CD14-positive monocyte (primary cell): Measurements from ENCODE around the gene TEC. TPM values are rescaled to one million over a fixed set of nuclear protein-coding genes. Genes with fewer than 3 reads are reported as not detected.

ENCODE experiments used
- DNase-seq, 3 donors: peaks; one replicate each; pipeline ENCODE4 v3.0.0-alpha.2; 2011 to 2022
- H2AFZ ChIP-seq: 2 replicates; pipeline ENCODE4 v1.6.0; 2012; ENCODE audit warnings: mild to moderate bottlenecking, low read depth, low read length, inconsistent platforms; ENCODE audit not compliant: insufficient read depth, poor library complexity, severe bottlenecking
- H3K27ac ChIP-seq, 2 donors: 1 replicate in 1 of 2; 2 replicates in 1 of 2; pipeline ENCODE4 v1.5.1; 2012 to 2013; ENCODE audit warnings: low read length in 2 of 2, control low read depth in 1 of 2, inconsistent platforms in 1 of 2, low read depth in 1 of 2, mild to moderate bottlenecking in 1 of 2
- H3K27me3 ChIP-seq, 2 donors: one replicate each; pipeline versions ENCODE4 v1.6.0 to v1.6.1; 2011 to 2013; ENCODE audit warnings: low read length in 2 of 2; ENCODE audit not compliant: control insufficient read depth in 2 of 2, insufficient read depth in 2 of 2
- H3K36me3 ChIP-seq, 2 donors: replicated peaks in 1 of 2; 1 replicate in 1 of 2; 2 replicates in 1 of 2; pipeline versions ENCODE4 v1.5.1 to v1.6.1; 2012 to 2013; ENCODE audit warnings: low read length in 2 of 2, control low read depth in 1 of 2, inconsistent platforms in 1 of 2, mild to moderate bottlenecking in 1 of 2; ENCODE audit not compliant: insufficient read depth in 2 of 2, control insufficient read depth in 1 of 2
- H3K4me1 ChIP-seq, 2 donors: 1 replicate in 1 of 2; 2 replicates in 1 of 2; pipeline versions ENCODE4 v1.5.1 to v1.6.1; 2012 to 2013; ENCODE audit warnings: low read length in 2 of 2, control low read depth in 1 of 2, inconsistent platforms in 1 of 2, mild to moderate bottlenecking in 1 of 2, moderate library complexity in 1 of 2; ENCODE audit not compliant: insufficient read depth in 2 of 2, control insufficient read depth in 1 of 2
- H3K4me2 ChIP-seq: replicated peaks from 2 replicates; pipeline ENCODE3; 2012; ENCODE audit warnings: low read length, moderate library complexity, mild to moderate bottlenecking; ENCODE audit not compliant: poor library complexity, severe bottlenecking; ENCODE audit errors: extremely low read depth
- H3K4me3 ChIP-seq, 3 experiments: fragments of 200-600 bp in 1 of 3; sonication (generic) in 1 of 3; replicated peaks in 1 of 3; 1 replicate in 2 of 3; 2 replicates in 1 of 3; pipeline ENCODE4 v1.5.1; 2011 to 2013; ENCODE audit warnings: low read length in 3 of 3, mild to moderate bottlenecking in 3 of 3, control low read depth in 2 of 3, low read depth in 2 of 3, inconsistent platforms in 1 of 3, moderate library complexity in 1 of 3
- H3K79me2 ChIP-seq: 2 replicates; pipeline ENCODE4 v1.6.0; 2012; ENCODE audit warnings: mild to moderate bottlenecking, control low read depth, inconsistent platforms, low read length, moderate library complexity; ENCODE audit not compliant: insufficient read depth
- H3K9ac ChIP-seq: 2 replicates; pipeline ENCODE4 v1.6.0; 2017; ENCODE audit warnings: low read length, mild to moderate bottlenecking; ENCODE audit not compliant: insufficient read depth, poor library complexity, severe bottlenecking
- H3K9me3 ChIP-seq, 2 donors: replicated peaks in 1 of 2; 1 replicate in 1 of 2; 2 replicates in 1 of 2; pipeline versions ENCODE4 v1.5.1 to v1.6.1; 2012 to 2013; ENCODE audit warnings: low read length in 2 of 2, control low read depth in 1 of 2; ENCODE audit not compliant: control insufficient read depth in 1 of 2, insufficient read depth in 1 of 2
- H4K20me1 ChIP-seq: 2 replicates; pipeline ENCODE4 v1.6.0; 2012; ENCODE audit warnings: mild to moderate bottlenecking, low read length, control low read depth, moderate library complexity; ENCODE audit not compliant: insufficient read depth
- H3K27ac Mint-ChIP-seq, 7 donors: one replicate each; pipeline ENCODE4 v1.8.0; 2020; ENCODE audit warnings: mild to moderate bottlenecking in 7 of 7, mixed read lengths in 7 of 7, moderate library complexity in 6 of 7, inconsistent platforms in 2 of 7
- H3K27me3 Mint-ChIP-seq, 3 donors: one replicate each; pipeline ENCODE4 v1.8.0; 2021 to 2022; ENCODE audit warnings: low read depth in 3 of 3, mild to moderate bottlenecking in 3 of 3, mixed read lengths in 3 of 3, moderate library complexity in 3 of 3, inconsistent platforms in 1 of 3
- H3K36me3 Mint-ChIP-seq, 2 donors: one replicate each; pipeline ENCODE4 v1.8.0; 2020; ENCODE audit warnings: mixed read lengths in 2 of 2, inconsistent platforms in 1 of 2, mild to moderate bottlenecking in 1 of 2
- H3K4me1 Mint-ChIP-seq: one replicate; pipeline ENCODE4 v1.8.0; 2020; ENCODE audit warnings: mild to moderate bottlenecking, mixed read lengths
- H3K4me3 Mint-ChIP-seq, 2 donors: one replicate each; pipeline ENCODE4 v1.8.0; 2020; ENCODE audit warnings: mild to moderate bottlenecking in 2 of 2, mixed read lengths in 2 of 2, moderate library complexity in 1 of 2
- H3K9me3 Mint-ChIP-seq, 7 donors: one replicate each; pipeline ENCODE4 v1.8.0; 2020 to 2022; ENCODE audit warnings: mixed read lengths in 7 of 7, mild to moderate bottlenecking in 6 of 7, moderate library complexity in 6 of 7, inconsistent platforms in 2 of 7
- WGBS: methylation state at CpG from one replicate; pipeline ENCODE4 v1.1.5; 2013; ENCODE audit warnings: missing lambda C conversion rate; ENCODE audit not compliant: insufficient coverage; 5-methylcytosine and 5-hydroxymethylcytosine counted together
- intact Hi-C, 2 donors: fragments of 100-400 bp; cut with micrococcal nuclease; formaldehyde crosslinking; loops; one replicate each; pipeline versions ENCODE4 v1.15.0 to v1.15.1; 2023
- polyA plus RNA-seq, 3 donors: library from polyadenylated mRNA; depleted of rRNA in 1 of 3; unstranded in 2 of 3; stranded (reverse) in 1 of 3; fragments of 300-500 nt in 2 of 3; fragments of >200 nt in 1 of 3; fragmentation: Illumina TruSeq in 2 of 3; gene quantifications; 1 replicate in 2 of 3; 2 replicates in 1 of 3; pipeline ENCODE4 v1.2.3, GENCODE V29; 2012 to 2021
- TF ChIP-seq, protein P1 (sequence below): fragments of 200-600 bp; IDR thresholded peaks from one replicate; pipeline ENCODE4 v1.8.0; 2022; ENCODE audit warnings: antibody characterized with exemption, mild to moderate bottlenecking

Gene TEC
- polyA plus RNA-seq, 3 donors, result 0.30 to 2.5 (median 0.73) TPM

DNA sequence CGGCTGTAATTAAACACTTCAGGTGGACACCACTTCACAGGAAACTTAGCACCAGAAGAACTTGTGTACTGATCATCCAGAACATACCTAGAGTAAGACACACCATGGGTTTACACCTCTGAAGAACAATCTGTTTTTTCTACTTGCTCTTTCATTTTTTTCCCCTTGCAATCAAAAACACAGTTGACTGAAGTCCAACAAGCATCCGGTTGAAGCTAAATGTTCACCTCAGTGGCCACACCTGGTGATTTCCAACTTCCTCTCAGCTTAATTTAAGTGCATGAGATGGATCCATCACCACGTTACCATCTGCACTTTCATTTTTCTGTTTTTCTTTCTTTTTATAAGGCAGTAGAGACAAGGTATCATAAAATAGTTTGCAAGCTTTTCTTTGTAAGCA is 130.7 kb downstream of the TEC start:
- H3K4me2 ChIP-seq, result no peak overlapping the region
- Mint-ChIP-seq H3K27me3 (no peaks in the 10 kb centered on the region), H3K4me3 (no peak overlapping the region), H3K9me3 (no peaks in the 10 kb centered on the region), H3K36me3 (peaks cover 58 to 68% of the 10 kb centered on the region in 2 donors), H3K4me1 (peaks cover 4% of the 10 kb centered on the region), H3K27ac (no peak overlapping the region)
- H3K4me3 ChIP-seq, result no peak overlapping the region
- DNase-seq, result no peak
- intact Hi-C loops, result no loop called here
- H3K9ac ChIP-seq, result no peak overlapping the region
- no peaks in the 10 kb centered on the region for H4K20me1 ChIP-seq
- 75% methylated on average over 2 of the region's 3 CpGs for WGBS
- no peak overlapping the region for H2AFZ ChIP-seq
- no peaks in the 10 kb centered on the region for H3K27me3 ChIP-seq
- H3K4me1 ChIP-seq, result no peaks in the 10 kb centered on the region
- H3K27ac ChIP-seq, result no peak overlapping the region
- TF ChIP-seq, protein P1, sequence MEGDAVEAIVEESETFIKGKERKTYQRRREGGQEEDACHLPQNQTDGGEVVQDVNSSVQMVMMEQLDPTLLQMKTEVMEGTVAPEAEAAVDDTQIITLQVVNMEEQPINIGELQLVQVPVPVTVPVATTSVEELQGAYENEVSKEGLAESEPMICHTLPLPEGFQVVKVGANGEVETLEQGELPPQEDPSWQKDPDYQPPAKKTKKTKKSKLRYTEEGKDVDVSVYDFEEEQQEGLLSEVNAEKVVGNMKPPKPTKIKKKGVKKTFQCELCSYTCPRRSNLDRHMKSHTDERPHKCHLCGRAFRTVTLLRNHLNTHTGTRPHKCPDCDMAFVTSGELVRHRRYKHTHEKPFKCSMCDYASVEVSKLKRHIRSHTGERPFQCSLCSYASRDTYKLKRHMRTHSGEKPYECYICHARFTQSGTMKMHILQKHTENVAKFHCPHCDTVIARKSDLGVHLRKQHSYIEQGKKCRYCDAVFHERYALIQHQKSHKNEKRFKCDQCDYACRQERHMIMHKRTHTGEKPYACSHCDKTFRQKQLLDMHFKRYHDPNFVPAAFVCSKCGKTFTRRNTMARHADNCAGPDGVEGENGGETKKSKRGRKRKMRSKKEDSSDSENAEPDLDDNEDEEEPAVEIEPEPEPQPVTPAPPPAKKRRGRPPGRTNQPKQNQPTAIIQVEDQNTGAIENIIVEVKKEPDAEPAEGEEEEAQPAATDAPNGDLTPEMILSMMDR, result no peak
- H3K36me3 ChIP-seq, result peaks cover 42 to 79% of the 10 kb centered on the region in 2 donors
- no peaks in the 10 kb centered on the region for H3K9me3 ChIP-seq
- no peaks in the 10 kb centered on the region for H3K79me2 ChIP-seq

DNA sequence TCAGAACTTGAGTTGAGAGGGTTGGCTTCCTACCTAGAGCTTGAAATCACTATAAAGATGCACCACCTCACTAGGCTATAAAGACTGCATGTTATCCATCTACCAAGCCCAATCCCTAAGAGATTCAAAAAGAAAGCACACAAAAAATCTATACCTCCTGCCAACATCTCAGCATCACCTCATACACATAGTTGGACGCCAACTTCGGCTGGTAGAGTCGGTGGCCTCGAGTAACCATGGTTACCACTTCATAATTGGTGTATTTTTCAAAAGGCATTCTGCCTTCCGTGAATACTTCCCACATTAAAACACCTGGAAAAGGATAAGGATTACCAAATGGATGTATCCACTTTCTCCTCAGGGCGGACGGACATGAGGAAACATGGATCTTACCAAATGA is 131.1 kb downstream of the TEC start:
- Mint-ChIP-seq H3K4me3 (no peak overlapping the region), H3K27me3 (no peaks in the 10 kb centered on the region), H3K9me3 (no peaks in the 10 kb centered on the region), H3K36me3 (peaks cover 59 to 68% of the 10 kb centered on the region in 2 donors), H3K27ac (no peak overlapping the region), H3K4me1 (peaks cover 7% of the 10 kb centered on the region)
- H3K9ac ChIP-seq, result no peak overlapping the region
- H3K79me2 ChIP-seq, result no peaks in the 10 kb centered on the region
- TF ChIP-seq, protein P1, result no peak
- H4K20me1 ChIP-seq, result no peaks in the 10 kb centered on the region
- no peak overlapping the region for H2AFZ ChIP-seq
- H3K9me3 ChIP-seq, result no peaks in the 10 kb centered on the region
- H3K36me3 ChIP-seq, result peaks cover 38 to 79% of the 10 kb centered on the region in 2 donors
- no peaks in the 10 kb centered on the region for H3K27me3 ChIP-seq
- no peak overlapping the region for H3K4me2 ChIP-seq
- WGBS, result 100% methylated on average over 2 of the region's 7 CpGs
- H3K4me3 ChIP-seq, result no peak overlapping the region
- H3K4me1 ChIP-seq, result no peaks in the 10 kb centered on the region
- no peak for DNase-seq
- intact Hi-C loops, result no loop called here
- H3K27ac ChIP-seq, result no peak overlapping the region
